Retinal pigment epithelial cell (primary cell): Measurements from ENCODE around the gene PRPF40A.
"Not testable (repeated sequence)": the region's sequence is repeated elsewhere in the genome, so short reads cannot be mapped to it uniquely, and the experiment has no call there.

Experiments
- DNase-seq: peaks from one replicate; pipeline ENCODE4 v3.0.0-alpha.2; 2010; ENCODE audit warnings: low read depth
- H3K4me3 ChIP-seq: 2 replicates; pipeline ENCODE4 v1.5.1; 2011; ENCODE audit warnings: mild to moderate bottlenecking, low read length, control low read depth, moderate library complexity
- TF ChIP-seq, protein P1 (sequence below): conservative IDR thresholded peaks from 2 replicates; pipeline ENCODE4 v1.5.1; 2011; ENCODE audit warnings: low read depth, low read length, control low read depth, inconsistent platforms

The PRPF40A gene

DNA sequence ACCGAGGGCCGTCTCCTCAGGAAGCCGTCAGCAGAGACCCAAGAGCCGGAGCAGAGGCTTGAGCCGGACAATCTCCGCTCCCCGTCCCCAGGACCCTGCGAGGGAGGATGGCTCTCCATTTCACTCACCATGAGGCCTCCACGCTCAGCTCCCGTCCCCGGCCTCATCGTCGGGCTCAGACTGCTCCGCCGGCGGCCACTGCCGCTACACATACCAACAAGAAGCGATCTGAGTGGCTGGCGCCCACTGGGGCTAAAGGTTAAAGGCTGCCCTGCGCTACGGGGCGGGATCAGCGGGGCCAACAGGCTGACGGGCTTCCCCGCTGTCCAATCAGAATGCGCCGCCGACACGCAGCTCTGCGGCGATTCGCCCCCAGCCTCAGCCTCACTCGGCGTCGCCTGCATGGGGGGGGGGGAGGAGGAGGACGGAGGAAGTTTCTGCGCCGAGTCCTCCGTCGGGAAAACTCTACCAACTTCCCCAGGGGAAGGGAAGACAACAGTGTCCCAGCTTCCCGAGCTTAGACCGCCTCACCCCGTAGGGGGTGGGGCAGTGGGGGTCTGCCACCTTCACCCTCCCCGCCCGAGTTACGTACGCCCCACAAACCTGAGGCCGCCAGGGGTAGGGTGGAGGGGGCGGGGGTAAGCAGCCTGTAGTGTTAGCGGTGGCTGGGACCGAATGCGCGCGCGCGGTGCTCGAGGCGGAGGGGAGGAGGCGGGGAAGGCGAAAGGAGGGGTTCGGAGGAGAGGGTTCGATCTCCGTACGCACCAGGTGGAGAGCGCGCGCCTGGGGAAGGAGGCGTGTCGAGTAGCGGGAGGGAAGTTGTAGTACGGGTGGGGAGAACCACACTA lies at the start of gene PRPF40A:
PRPF40A (minus strand) TSS at position 234 of the 848 bp plus-strand sequence; CDS start at position 212, 22 bp downstream.
- H3K4me3 ChIP-seq, result peak within 1 kb of the TSS; percentile 97
- peak; percentile 94 for DNase-seq
- TF ChIP-seq, protein P1, sequence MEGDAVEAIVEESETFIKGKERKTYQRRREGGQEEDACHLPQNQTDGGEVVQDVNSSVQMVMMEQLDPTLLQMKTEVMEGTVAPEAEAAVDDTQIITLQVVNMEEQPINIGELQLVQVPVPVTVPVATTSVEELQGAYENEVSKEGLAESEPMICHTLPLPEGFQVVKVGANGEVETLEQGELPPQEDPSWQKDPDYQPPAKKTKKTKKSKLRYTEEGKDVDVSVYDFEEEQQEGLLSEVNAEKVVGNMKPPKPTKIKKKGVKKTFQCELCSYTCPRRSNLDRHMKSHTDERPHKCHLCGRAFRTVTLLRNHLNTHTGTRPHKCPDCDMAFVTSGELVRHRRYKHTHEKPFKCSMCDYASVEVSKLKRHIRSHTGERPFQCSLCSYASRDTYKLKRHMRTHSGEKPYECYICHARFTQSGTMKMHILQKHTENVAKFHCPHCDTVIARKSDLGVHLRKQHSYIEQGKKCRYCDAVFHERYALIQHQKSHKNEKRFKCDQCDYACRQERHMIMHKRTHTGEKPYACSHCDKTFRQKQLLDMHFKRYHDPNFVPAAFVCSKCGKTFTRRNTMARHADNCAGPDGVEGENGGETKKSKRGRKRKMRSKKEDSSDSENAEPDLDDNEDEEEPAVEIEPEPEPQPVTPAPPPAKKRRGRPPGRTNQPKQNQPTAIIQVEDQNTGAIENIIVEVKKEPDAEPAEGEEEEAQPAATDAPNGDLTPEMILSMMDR, result no peak

DNA sequence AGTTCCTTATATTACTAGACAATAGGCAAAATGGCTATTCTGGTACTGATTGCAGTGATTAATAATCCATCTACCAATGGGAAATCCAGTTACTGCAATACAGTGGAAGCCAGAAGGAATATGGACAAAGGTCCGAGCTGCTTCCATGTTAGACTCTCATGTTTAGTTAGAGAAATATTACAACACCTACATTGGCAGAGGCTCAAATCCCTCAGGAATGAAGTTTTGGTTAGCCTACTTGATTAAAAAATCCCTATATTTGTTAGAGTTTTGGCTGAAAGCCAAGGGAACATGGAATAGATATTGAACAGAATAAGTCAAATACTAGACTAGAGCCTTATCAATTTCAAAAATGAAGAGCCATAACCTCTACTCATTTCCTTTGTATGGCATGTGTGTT lies 49.7 kb upstream of the PRPF40A start:
- no peak overlapping the region for H3K4me3 ChIP-seq
- no peak for DNase-seq
- TF ChIP-seq, protein P1, result no peak

DNA sequence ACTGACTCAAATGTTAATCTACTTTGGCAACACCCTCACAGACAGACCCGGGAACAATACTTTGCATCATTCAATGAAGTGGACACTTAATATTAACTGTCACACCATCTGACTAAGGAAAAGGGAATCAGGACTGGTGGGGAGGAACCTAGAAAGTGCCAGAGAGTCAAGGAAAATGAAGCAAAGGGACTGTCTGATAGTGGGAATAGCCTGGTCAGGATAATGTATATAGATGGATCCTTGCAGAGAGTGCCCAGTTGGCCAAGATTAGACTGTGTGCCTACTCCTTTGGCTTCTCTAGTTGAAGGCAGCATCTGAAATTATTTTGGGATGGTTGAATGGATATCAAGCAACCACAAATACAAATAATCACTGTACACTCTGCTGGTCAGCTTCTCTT lies 46.4 kb upstream of the PRPF40A start:
- no peak for DNase-seq
- TF ChIP-seq, protein P1, result no peak
- H3K4me3 ChIP-seq, result no peak overlapping the region

DNA sequence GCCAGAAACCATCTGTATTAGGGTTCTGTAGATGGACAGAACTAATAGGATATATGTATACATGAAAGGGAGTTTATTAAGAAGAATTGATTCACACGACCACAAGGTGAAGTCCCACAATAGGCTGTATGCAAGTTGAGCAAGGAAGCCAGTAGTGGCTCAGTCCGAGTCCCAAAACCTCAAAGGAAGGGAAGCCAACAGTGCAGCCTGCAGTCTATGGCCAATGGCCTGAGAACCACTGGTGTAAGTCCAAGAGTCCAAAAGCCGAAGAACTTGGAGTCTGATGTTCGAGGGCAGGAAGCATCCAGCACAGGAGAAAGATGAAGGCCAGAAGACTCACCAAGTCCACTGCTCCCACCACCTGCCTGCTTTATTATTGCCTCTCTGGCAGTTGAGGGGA lies 45.9 kb upstream of the PRPF40A start:
- DNase-seq, H3K4me3 ChIP-seq: not testable (repeated sequence)

DNA sequence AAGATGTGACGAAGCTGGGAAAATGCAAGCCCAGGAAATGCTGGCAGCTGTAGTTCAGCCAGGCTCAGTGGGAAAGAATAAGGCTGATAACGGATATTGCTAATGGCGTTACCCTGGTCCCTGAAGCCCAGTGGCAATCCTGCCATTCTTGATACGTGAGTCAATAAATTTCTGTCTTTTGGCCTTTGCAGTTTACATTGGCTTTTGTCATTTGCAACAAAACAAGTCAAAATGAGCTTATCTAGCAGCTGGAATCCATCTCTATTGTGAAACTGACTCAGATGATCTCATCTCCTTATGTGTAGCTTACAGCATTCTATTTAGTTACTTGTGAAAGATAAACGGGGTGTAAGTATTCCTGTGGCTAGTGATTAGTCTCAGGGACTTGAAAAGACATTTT lies 44.9 kb upstream of the PRPF40A start:
- no peak for DNase-seq
- no peak overlapping the region for H3K4me3 ChIP-seq
- TF ChIP-seq, protein P1, result no peak

DNA sequence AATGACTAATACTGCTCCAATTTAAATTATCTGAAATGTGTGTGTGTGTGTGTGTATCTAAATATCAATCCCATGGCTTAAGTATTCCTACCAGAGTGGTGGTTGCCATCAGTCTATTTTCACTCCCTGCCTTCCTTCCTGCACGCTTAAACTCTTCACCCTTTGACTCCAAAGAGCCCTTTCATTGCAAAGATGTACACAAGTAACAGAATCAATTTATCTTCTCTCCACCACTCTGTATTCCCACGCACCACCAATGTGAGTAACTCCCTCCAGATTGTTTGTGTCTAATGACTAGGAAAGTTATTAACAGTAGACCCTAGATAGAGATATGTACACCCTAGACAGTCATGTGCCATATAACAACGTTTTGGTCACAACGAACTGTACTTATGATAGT lies 44.0 kb upstream of the PRPF40A start:
- TF ChIP-seq, protein P1, result no peak
- no peak for DNase-seq

DNA sequence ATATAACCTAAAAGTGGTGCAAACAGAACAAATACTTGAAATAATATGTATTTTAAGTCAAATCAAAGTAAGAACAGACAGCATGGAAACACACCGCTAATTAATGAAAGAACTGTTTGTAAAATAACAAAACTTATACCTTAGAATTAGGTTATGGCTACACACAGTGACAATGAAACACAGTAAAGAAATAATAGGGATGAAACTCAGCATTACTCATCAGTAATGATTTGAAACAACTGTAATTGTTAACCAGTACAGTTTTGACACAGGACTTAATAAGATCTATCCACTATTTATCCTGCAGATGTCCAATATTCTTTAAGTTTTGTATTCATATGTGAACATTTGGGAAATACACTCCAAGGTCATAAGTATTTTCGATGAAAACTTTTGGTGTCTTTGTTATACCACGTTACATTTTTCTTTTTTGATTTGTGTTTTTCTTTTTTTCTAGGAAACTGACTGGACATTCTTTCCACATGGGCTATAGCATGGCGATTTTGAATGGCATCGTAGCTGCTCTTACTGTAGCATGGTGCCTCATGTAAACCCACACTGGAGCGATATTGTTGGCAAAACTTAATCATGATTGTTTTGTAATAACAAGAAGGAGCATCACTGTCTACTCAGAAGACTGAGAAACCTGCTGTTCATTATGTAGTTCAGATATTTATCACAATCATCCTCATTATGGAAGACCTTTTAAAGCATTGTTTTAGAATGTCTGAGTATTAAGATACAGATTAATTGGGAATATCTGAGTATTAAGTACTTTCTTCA lies 42.2 kb upstream of the PRPF40A start:
- DNase-seq, result no peak
- H3K4me3 ChIP-seq, result no peak overlapping the region
- TF ChIP-seq, protein P1, result no peak

More for the DNA sequence above, 44.0 kb upstream of the PRPF40A start:
- H3K4me3 ChIP-seq, result no peak overlapping the region
